GM12892 (cell line): ENCODE results near the gene MAEA. TPM values are rescaled to one million over a fixed set of nuclear protein-coding genes. Genes with fewer than 3 reads are reported as not detected.

Source experiments
- DNase-seq: peaks from one replicate; pipeline ENCODE4 v3.0.0; 2011; ENCODE audit not compliant: insufficient read length
- FAIRE-seq: peaks from 2 replicates; lab custom pipeline; 2011; peaks lifted over from hg19 to GRCh38; lab: Jason Lieb, UNC
- POLR2A ChIP-seq: IDR thresholded peaks from 2 replicates; pipeline ENCODE4 v1.6.1; 2011; ENCODE audit warnings: low read depth, low read length, control low read depth
- POLR2AphosphoS5 ChIP-seq: IDR thresholded peaks from 2 replicates; pipeline ENCODE4 v1.6.1; 2011; ENCODE audit warnings: low read depth, low read length, control low read depth
- TAF1 ChIP-seq: IDR thresholded peaks from 2 replicates; pipeline ENCODE4 v1.6.1; 2011; ENCODE audit warnings: low read depth, mild to moderate bottlenecking, control low read depth, low read length, borderline replicate concordance
- polyA plus RNA-seq: library from polyadenylated mRNA; unstranded; fragments of >200 nt; gene quantifications from one replicate; pipeline ENCODE4 v1.2.1, GENCODE V29; 2012; ENCODE audit warnings: missing spikeins, inconsistent platforms; ENCODE audit not compliant: missing spikeins

The MAEA gene
- 19.6 TPM for polyA plus RNA-seq

GRCh38 chr4:1289207-1290164 lies at the start of gene MAEA:
TSS of gene MAEA (plus strand) at chr4:1289891. CDS start at chr4:1289914, 23 bp downstream.
- TF ChIP-seq TAF1 (peak; percentile 83), POLR2A (peak; percentile 92), POLR2AphosphoS5 (peak; percentile 83)
- peak; percentile 99 for FAIRE-seq
- DNase-seq = peak; percentile 99

GRCh38 chr4:1239950-1240307 lies 49.8 kb upstream of the MAEA start:
- DNase-seq = no peak
- no peak for TF ChIP-seq POLR2A
- no peak for TF ChIP-seq TAF1
- TF ChIP-seq POLR2AphosphoS5 = no peak
- no peak for FAIRE-seq

- no peak for DNase-seq
- no peak for FAIRE-seq
- no peak for TF ChIP-seq POLR2AphosphoS5
- TF ChIP-seq TAF1 = no peak
- no peak for TF ChIP-seq POLR2A
Measured at GRCh38 chr4:1240721-1241465, 48.8 kb upstream of the MAEA start.

- FAIRE-seq (no peak), DNase-seq (no peak)
- TF ChIP-seq POLR2A = no peak
- TF ChIP-seq POLR2AphosphoS5 = no peak
- no peak for TF ChIP-seq TAF1
Measured at GRCh38 chr4:1241466-1241935, 48.2 kb upstream of the MAEA start.

- no peak for FAIRE-seq
- no peak for TF ChIP-seq POLR2AphosphoS5
- TF ChIP-seq POLR2A = no peak
- no peak for TF ChIP-seq TAF1
- no peak for DNase-seq
Measured at GRCh38 chr4:1241936-1242505, 47.7 kb upstream of the MAEA start.

GRCh38 chr4:1242506-1243450 lies 46.9 kb upstream of the MAEA start:
- FAIRE-seq (no peak), DNase-seq (no peak)
- TF ChIP-seq POLR2A = no peak
- TF ChIP-seq TAF1 = no peak
- TF ChIP-seq POLR2AphosphoS5 = no peak

GRCh38 chr4:1243451-1244080 lies 46.1 kb upstream of the MAEA start:
- no peak for FAIRE-seq
- DNase-seq = peak; percentile 32
- no peak for TF ChIP-seq TAF1
- TF ChIP-seq POLR2AphosphoS5 = no peak
- no peak for TF ChIP-seq POLR2A

GRCh38 chr4:1244081-1244977 lies 45.4 kb upstream of the MAEA start:
- TF ChIP-seq TAF1 (no peak), POLR2AphosphoS5 (no peak), POLR2A (no peak)
- FAIRE-seq = no peak
- DNase-seq = no peak

- TF ChIP-seq TAF1 = no peak
- no peak for TF ChIP-seq POLR2AphosphoS5
- no peak; the same call in 1 of the 2 replicates for TF ChIP-seq POLR2A
- FAIRE-seq (no peak), DNase-seq (no peak)
Measured at GRCh38 chr4:1244978-1245471, 44.7 kb upstream of the MAEA start.
